DOHH2 (cell line): Measurements from ENCODE around the gene PMAIP1.

Experiments used
- H3F3A ChIP-seq: fragments of 200-600 bp; sonication (generic), shearing (Covaris generic); 2 replicates; pipeline ENCODE4 v1.6.0; 2016; ENCODE audit warnings: antibody characterized with exemption, mild to moderate bottlenecking; ENCODE audit not compliant: control insufficient read depth, insufficient read depth
- H3K27ac ChIP-seq: fragments of 200-600 bp; sonication (generic); 2 replicates; pipeline ENCODE4 v1.5.1; 2014; ENCODE audit warnings: low read depth, mild to moderate bottlenecking, low read length, moderate library complexity
- H3K27me3 ChIP-seq: fragments of 200-600 bp; sonication (generic); 2 replicates; pipeline ENCODE4 v1.6.1; 2014; ENCODE audit warnings: mild to moderate bottlenecking, low read length, mixed read lengths; ENCODE audit not compliant: control insufficient read depth
- H3K36me3 ChIP-seq: fragments of 200-600 bp; sonication (generic); 2 replicates; pipeline ENCODE4 v1.6.1; 2014; ENCODE audit warnings: mild to moderate bottlenecking, low read length, moderate library complexity, mixed read lengths; ENCODE audit not compliant: control insufficient read depth
- H3K4me1 ChIP-seq: fragments of 200-600 bp; sonication (generic); 2 replicates; pipeline ENCODE4 v1.6.1; 2014; ENCODE audit warnings: mild to moderate bottlenecking, low read length, mixed read lengths; ENCODE audit not compliant: control insufficient read depth
- H3K4me2 ChIP-seq: fragments of 200-600 bp; sonication (generic); 2 replicates; pipeline ENCODE4 v1.6.0; 2014; ENCODE audit warnings: mild to moderate bottlenecking, low read length, moderate library complexity
- H3K4me3 ChIP-seq: fragments of 200-600 bp; sonication (generic); 2 replicates; pipeline ENCODE4 v1.5.1; 2014; ENCODE audit warnings: mild to moderate bottlenecking, low read length, mixed read lengths
- H3K79me2 ChIP-seq: fragments of 200-600 bp; sonication (generic); 2 replicates; pipeline ENCODE4 v1.6.1; 2014; ENCODE audit warnings: mild to moderate bottlenecking, low read length, mixed read lengths; ENCODE audit not compliant: control insufficient read depth
- H3K9me2 ChIP-seq: fragments of 200-600 bp; sonication (generic); replicated peaks from 2 replicates; pipeline ENCODE4 v1.6.1; 2014; ENCODE audit warnings: mild to moderate bottlenecking, low read length, mixed read lengths; ENCODE audit not compliant: control insufficient read depth
- H3K9me3 ChIP-seq: fragments of 200-600 bp; sonication (generic); 2 replicates; pipeline ENCODE4 v1.6.1; 2014; ENCODE audit warnings: antibody characterized with exemption, low read length, mixed read lengths; ENCODE audit not compliant: control insufficient read depth, insufficient read depth
- H4K20me1 ChIP-seq: fragments of 200-600 bp; sonication (generic); 2 replicates; pipeline ENCODE4 v1.6.0; 2014; ENCODE audit warnings: low read depth, mild to moderate bottlenecking, antibody characterized with exemption, low read length, moderate library complexity; ENCODE audit not compliant: control insufficient read depth, insufficient read depth
- EZH2phosphoT487 ChIP-seq: fragments of 200-600 bp; sonication (generic); IDR thresholded peaks from 2 replicates; pipeline ENCODE4 v1.6.1; 2017; ENCODE audit warnings: borderline replicate concordance, mild to moderate bottlenecking, antibody characterized with exemption, low read length, moderate library complexity, mixed read lengths
- TF ChIP-seq, protein P1 (sequence below): fragments of 200-600 bp; sonication (generic); IDR thresholded peaks from one replicate; pipeline ENCODE4 v1.5.1; 2014; ENCODE audit warnings: antibody characterized with exemption, mild to moderate bottlenecking, low read depth, low read length; ENCODE audit not compliant: poor library complexity, severe bottlenecking

Gene PMAIP1

DNA sequence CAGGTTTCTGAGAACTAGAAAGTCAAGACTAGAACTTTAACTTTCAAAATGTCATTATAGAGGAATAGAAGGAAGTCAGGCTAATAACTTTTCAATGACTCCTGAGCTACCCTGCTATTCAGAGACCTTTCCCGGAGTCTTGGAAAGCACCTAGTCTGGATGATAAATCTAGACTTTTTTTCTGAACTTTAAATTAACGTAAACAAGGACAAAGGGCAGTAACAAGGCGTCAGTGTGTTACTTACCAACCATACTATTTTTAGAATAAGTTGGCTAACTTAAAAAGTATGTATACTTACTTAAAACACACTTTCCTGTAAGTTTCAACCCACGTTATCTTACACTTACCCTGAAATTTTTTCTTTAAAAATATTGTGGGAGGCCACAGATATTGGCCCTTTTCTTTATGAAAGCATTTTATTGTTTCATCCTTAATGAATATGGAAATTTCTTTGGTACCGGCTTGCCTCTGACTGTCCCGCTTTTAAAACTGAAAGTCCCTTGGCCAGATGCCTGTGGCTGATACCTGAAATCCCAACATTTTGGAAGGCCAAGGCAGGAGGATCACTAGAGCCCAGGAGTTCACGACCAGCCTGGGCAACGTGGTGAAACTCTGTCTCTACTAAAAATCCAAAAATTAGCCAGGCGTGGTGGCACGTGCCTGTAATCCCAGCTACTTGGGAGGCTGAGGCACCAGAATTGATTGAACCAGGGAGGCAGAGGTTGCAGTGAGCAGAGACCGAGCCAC, 9.7 kb downstream of the PMAIP1 start:
- no peaks in the 10 kb centered on the region for H3K9me2 ChIP-seq
- H3K27me3 ChIP-seq = no peaks in the 10 kb centered on the region
- no peaks in the 10 kb centered on the region for H4K20me1 ChIP-seq
- H3K4me1 ChIP-seq = peaks cover 68% of the 10 kb centered on the region
- TF ChIP-seq EZH2phosphoT487 = no peak
- TF ChIP-seq, protein P1, sequence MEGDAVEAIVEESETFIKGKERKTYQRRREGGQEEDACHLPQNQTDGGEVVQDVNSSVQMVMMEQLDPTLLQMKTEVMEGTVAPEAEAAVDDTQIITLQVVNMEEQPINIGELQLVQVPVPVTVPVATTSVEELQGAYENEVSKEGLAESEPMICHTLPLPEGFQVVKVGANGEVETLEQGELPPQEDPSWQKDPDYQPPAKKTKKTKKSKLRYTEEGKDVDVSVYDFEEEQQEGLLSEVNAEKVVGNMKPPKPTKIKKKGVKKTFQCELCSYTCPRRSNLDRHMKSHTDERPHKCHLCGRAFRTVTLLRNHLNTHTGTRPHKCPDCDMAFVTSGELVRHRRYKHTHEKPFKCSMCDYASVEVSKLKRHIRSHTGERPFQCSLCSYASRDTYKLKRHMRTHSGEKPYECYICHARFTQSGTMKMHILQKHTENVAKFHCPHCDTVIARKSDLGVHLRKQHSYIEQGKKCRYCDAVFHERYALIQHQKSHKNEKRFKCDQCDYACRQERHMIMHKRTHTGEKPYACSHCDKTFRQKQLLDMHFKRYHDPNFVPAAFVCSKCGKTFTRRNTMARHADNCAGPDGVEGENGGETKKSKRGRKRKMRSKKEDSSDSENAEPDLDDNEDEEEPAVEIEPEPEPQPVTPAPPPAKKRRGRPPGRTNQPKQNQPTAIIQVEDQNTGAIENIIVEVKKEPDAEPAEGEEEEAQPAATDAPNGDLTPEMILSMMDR = no peak
- no peak overlapping the region for H3K4me2 ChIP-seq
- no peak overlapping the region for H3K27ac ChIP-seq
- peaks cover 11% of the 10 kb centered on the region for H3K36me3 ChIP-seq
- H3F3A ChIP-seq = peaks cover 22% of the 10 kb centered on the region
- peaks cover 5% of the 10 kb centered on the region; the same call in 1 of the 2 replicates for H3K79me2 ChIP-seq
- no peaks in the 10 kb centered on the region for H3K9me3 ChIP-seq
- H3K4me3 ChIP-seq = no peak overlapping the region

DNA sequence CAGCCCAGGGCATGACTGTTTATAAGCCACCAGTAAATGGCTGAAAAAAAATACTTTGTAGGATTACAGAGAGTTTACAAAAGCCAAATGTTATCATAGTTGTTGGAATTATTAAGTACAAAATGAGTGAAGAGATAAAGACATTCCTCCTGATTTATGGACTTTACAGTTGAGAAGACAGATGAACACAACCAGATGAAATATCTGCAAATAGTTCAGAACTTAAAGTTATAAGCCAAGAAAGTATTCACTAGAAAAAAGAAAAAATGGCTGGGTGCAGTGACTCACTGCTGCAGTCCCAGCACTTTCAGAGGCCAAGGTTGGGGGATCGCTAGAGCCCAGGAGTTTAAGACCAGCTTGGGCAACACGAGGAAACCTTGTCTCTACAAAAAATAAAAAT, 11.2 kb downstream of the PMAIP1 start:
- Histone ChIP-seq H3F3A (peaks cover 10% of the 10 kb centered on the region), H3K9me2 (no peaks in the 10 kb centered on the region), H3K79me2 (no peaks in the 10 kb centered on the region), H3K27ac (no peak overlapping the region), H4K20me1 (no peaks in the 10 kb centered on the region), H3K27me3 (no peaks in the 10 kb centered on the region), H3K4me2 (no peak overlapping the region), H3K36me3 (no peaks in the 10 kb centered on the region), H3K9me3 (no peaks in the 10 kb centered on the region), H3K4me3 (no peak overlapping the region), H3K4me1 (peaks cover 53% of the 10 kb centered on the region)
- TF ChIP-seq EZH2phosphoT487 = no peak

DNA sequence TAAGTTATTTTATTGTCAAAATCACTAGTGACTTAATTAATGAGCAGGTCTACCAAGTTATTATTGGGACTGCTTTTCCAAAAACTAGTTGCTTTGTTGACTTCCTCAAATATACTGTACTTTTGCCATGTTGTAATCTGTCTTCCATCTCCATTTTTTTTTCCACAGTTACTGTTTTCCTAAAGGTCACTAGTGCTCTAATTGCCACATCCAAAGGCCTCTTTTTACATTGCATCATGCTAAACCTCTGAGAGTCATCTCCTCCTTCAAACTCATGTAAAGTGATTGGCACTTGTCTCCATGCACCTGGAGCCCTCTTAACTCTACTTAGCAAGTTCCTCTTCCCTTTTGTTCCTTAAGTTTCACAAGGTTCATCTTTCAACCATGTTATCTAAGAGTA, 11.8 kb downstream of the PMAIP1 start:
- no peaks in the 10 kb centered on the region for H3K79me2 ChIP-seq
- peak overlapping the region; percentile 13; the same call in 1 of the 2 replicates for H3K4me2 ChIP-seq
- peaks cover 5% of the 10 kb centered on the region for H3F3A ChIP-seq
- H4K20me1 ChIP-seq = no peaks in the 10 kb centered on the region
- no peaks in the 10 kb centered on the region for H3K9me2 ChIP-seq
- no peak for TF ChIP-seq EZH2phosphoT487
- TF ChIP-seq, protein P1 = no peak
- H3K36me3 ChIP-seq = no peaks in the 10 kb centered on the region
- H3K27me3 ChIP-seq = no peaks in the 10 kb centered on the region
- no peak overlapping the region for H3K4me3 ChIP-seq
- H3K9me3 ChIP-seq = no peaks in the 10 kb centered on the region
- peaks cover 47% of the 10 kb centered on the region for H3K4me1 ChIP-seq
- H3K27ac ChIP-seq = no peak overlapping the region

DNA sequence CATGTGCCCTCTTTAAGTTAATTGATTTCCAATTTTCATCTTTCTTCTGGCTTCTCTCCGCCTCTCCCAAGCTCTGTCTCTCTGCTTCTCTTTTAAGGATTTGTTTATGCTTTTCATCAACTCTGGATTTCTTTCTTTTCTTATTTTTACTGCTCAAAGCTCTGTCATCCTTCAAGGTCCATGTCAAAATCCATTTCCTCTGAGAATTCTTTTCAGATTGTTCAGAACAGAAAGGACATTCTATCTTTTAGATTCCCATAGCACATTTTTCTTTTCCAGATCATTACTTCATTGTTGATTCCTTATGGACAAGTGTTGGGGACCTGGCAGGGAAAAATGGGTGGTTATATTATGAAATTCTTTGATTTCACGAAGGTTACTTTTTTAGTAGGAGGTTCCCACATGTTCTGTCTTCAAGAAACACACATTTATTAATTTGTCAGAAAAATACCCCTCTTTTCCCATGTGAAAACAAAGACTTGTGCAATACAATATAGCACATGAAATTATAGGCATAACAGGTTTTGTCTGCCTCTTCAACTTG, 12.3 kb downstream of the PMAIP1 start:
- no peaks in the 10 kb centered on the region for H4K20me1 ChIP-seq
- no peaks in the 10 kb centered on the region for H3K36me3 ChIP-seq
- TF ChIP-seq, protein P1 = no peak
- TF ChIP-seq EZH2phosphoT487 = no peak
- H3K79me2 ChIP-seq = no peaks in the 10 kb centered on the region
- H3K4me3 ChIP-seq = no peak overlapping the region
- no peaks in the 10 kb centered on the region for H3K27me3 ChIP-seq
- peak overlapping the region; percentile 13; the same call in 1 of the 2 replicates for H3K4me2 ChIP-seq
- H3K4me1 ChIP-seq = peaks cover 42% of the 10 kb centered on the region
- no peak overlapping the region for H3K27ac ChIP-seq
- H3K9me3 ChIP-seq = no peaks in the 10 kb centered on the region
- H3K9me2 ChIP-seq = no peaks in the 10 kb centered on the region
- H3F3A ChIP-seq = peaks cover under 1% of the 10 kb centered on the region; the same call in 1 of the 2 replicates
